Activated B cell treated with CpG ODN at 0.5 μM for 24 hours (primary cell): ENCODE data around the gene CRACDL. TPM values are rescaled to one million over a fixed set of nuclear protein-coding genes. Genes with fewer than 3 reads are reported as not detected.

ENCODE experiments used
- ATAC-seq: fragments of 200-7000 bp; cut with Tn5 transposase; one replicate; pipeline ENCODE4 v1.10.0; 2021; ENCODE audit warnings: low read depth, mild to moderate bottlenecking, moderate library complexity
- CTCF ChIA-PET: fragments of 350-600 bp; sonication (Branson Sonifier 250); formaldehyde crosslinking; loops from one replicate; lab custom pipeline; 2021; ENCODE audit warnings: antibody characterized with exemption; lab: Charles Lee
- POLR2A ChIA-PET: fragments of 350-600 bp; sonication (Branson Sonifier 250); formaldehyde crosslinking; loops from one replicate; lab custom pipeline; 2021; ENCODE audit warnings: antibody characterized with exemption; lab: Charles Lee
- DNase-seq: peaks from one replicate; pipeline ENCODE4 v3.0.0; 2022
- H3K27ac Mint-ChIP-seq: one replicate; pipeline ENCODE4 v1.8.0; 2020; ENCODE audit warnings: mixed read lengths
- H3K27me3 Mint-ChIP-seq: one replicate; pipeline ENCODE4 v1.8.0; 2021; ENCODE audit warnings: mixed read lengths
- H3K36me3 Mint-ChIP-seq: one replicate; pipeline ENCODE4 v1.8.0; 2021; ENCODE audit warnings: low read depth, mixed read lengths
- H3K4me1 Mint-ChIP-seq: one replicate; pipeline ENCODE4 v1.8.0; 2021; ENCODE audit warnings: mixed read lengths
- H3K4me3 Mint-ChIP-seq: one replicate; pipeline ENCODE4 v1.8.0; 2020; ENCODE audit warnings: mild to moderate bottlenecking, mixed read lengths
- H3K9me3 Mint-ChIP-seq: one replicate; pipeline ENCODE4 v1.8.0; 2020; ENCODE audit warnings: mixed read lengths
- intact Hi-C: fragments of 100-400 bp; cut with micrococcal nuclease; formaldehyde crosslinking; loops from one replicate; pipeline ENCODE4 v1.15.1; 2024
- total RNA-seq: library from RNA; stranded (reverse); gene quantifications from 2 replicates; pipeline ENCODE4 v1.2.3, GENCODE V29; 2022
- TF ChIP-seq, protein P1 (sequence below): fragments of 200-600 bp; IDR thresholded peaks from one replicate; pipeline ENCODE4 v1.8.0; 2022; ENCODE audit warnings: antibody characterized with exemption, mild to moderate bottlenecking

The CRACDL gene, protein sequence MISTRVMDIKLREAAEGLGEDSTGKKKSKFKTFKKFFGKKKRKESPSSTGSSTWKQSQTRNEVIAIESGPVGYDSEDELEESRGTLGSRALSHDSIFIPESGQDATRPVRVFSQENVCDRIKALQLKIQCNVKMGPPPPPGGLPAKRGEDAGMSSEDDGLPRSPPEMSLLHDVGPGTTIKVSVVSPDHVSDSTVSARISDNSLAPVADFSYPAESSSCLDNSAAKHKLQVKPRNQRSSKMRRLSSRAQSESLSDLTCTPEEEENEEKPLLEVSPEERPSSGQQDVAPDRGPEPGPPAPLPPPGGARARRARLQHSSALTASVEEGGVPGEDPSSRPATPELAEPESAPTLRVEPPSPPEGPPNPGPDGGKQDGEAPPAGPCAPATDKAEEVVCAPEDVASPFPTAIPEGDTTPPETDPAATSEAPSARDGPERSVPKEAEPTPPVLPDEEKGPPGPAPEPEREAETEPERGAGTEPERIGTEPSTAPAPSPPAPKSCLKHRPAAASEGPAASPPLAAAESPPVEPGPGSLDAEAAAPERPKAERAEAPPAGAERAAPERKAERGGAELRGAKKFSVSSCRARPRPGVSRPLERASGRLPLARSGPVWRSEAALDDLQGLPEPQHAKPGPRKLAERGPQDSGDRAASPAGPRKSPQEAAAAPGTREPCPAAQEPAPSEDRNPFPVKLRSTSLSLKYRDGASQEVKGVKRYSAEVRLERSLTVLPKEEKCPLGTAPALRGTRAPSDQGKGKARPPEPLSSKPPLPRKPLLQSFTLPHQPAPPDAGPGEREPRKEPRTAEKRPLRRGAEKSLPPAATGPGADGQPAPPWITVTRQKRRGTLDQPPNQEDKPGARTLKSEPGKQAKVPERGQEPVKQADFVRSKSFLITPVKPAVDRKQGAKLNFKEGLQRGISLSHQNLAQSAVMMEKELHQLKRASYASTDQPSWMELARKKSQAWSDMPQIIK
- not detected in 2 replicates for total RNA-seq

DNA sequence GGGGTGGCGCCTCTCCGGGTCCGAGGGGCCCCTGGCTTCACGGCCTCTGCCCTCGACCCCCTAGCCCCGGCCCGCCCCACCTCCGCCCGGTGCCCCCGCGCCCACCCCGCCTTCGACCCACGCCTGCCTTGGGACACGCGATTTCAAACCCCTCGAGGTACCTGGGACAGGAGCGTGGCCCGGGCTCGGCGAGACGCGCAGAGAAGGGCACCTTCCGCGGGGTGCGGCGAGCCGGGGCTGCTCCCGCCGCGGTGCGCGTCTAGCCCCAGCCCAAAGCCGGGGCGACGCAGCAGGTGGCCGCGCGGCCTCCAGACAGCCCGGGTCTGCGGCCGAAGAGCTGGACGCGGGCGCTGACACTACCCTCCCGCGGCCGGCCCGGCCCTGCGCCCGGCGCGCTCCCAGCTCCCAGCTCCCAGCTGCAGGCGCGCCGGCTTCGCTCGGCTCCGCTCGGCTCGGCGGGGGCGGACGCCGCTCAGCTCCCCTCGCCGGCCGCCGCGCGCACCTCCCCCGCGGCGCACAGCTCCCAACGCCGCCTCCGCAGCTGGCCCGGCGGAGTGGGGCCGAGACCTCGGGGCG, at the start of gene CRACDL:
CRACDL (minus strand) TSS at position 449 of the 576 bp plus-strand sequence. CDS start 89,425 bp downstream, outside the sequence.
- H3K27me3 Mint-ChIP-seq, result peaks cover 35% of the 10 kb centered on the region
- H3K27ac Mint-ChIP-seq, result no peak within 1 kb of the TSS
- no peaks in the 10 kb centered on the region for H3K36me3 Mint-ChIP-seq
- ChIA-PET POLR2A (no interaction called here), CTCF (no interaction called here)
- intact Hi-C loops, result no loop called here
- H3K9me3 Mint-ChIP-seq, result no peaks in the 10 kb centered on the region
- H3K4me1 Mint-ChIP-seq, result peaks cover 10% of the 10 kb centered on the region
- ATAC-seq, result peak; percentile 31
- DNase-seq, result no peak
- peak within 1 kb of the TSS; percentile 70 for H3K4me3 Mint-ChIP-seq
- TF ChIP-seq, protein P1, sequence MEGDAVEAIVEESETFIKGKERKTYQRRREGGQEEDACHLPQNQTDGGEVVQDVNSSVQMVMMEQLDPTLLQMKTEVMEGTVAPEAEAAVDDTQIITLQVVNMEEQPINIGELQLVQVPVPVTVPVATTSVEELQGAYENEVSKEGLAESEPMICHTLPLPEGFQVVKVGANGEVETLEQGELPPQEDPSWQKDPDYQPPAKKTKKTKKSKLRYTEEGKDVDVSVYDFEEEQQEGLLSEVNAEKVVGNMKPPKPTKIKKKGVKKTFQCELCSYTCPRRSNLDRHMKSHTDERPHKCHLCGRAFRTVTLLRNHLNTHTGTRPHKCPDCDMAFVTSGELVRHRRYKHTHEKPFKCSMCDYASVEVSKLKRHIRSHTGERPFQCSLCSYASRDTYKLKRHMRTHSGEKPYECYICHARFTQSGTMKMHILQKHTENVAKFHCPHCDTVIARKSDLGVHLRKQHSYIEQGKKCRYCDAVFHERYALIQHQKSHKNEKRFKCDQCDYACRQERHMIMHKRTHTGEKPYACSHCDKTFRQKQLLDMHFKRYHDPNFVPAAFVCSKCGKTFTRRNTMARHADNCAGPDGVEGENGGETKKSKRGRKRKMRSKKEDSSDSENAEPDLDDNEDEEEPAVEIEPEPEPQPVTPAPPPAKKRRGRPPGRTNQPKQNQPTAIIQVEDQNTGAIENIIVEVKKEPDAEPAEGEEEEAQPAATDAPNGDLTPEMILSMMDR, result no peak

DNA sequence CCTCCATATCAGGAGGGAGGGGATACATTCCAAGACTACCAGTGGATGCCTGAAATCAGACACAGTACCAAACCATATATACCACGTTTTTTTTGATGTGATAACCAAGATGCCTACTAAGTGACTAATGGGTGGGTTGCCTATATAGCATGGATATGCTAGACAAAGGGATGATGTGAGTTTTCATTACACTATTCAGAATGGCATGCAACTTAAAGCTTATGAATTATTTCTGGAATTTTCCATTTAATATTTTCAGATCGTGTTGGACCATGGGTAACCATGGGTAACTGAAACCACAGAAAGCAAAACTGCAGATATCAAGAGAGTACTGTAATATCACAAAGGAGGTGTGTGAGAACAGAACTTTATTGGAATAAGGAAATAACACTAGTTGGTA, 39.6 kb upstream of the CRACDL start:
- ChIA-PET CTCF (no interaction called here), POLR2A (no interaction called here)
- intact Hi-C loops, result no loop called here
- H3K36me3 Mint-ChIP-seq, result peaks cover 4% of the 10 kb centered on the region
- H3K4me3 Mint-ChIP-seq, result no peak overlapping the region
- H3K4me1 Mint-ChIP-seq, result no peaks in the 10 kb centered on the region
- peaks cover 31% of the 10 kb centered on the region for H3K9me3 Mint-ChIP-seq
- no peak overlapping the region for H3K27ac Mint-ChIP-seq
- ATAC-seq, result no peak
- TF ChIP-seq, protein P1, result no peak
- peaks cover 16% of the 10 kb centered on the region for H3K27me3 Mint-ChIP-seq
- no peak for DNase-seq

DNA sequence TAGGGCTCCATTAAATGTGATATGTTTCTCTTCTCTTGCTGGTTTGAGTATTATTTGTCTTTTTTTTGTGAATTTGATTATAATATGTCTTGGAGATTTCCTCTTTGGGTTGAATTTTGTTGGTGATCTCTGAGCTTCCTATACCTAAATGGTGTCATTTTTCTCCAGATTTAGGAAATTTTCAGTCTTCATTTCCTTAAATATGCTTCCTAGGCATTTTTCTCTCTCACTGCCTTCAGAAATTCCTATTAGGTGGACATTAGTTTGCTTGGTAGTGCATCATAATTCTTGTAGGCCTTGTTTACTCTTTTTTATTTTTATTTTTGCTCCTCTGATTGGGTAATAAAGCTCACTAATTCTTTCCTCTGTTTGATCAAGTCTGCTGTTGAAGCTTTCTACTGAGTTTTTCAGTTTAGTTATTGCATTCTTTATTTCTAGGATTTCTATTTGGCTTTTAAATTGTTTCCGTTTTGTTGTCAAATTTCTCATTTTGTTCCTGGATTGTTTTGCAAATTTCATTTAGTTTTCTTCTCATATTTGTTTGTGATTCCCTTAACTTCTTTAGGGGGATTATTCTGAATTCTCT, 36.6 kb upstream of the CRACDL start:
- Mint-ChIP-seq H3K27ac (no peak overlapping the region), H3K4me3 (no peak overlapping the region), H3K9me3 (peaks cover 52% of the 10 kb centered on the region), H3K4me1 (no peaks in the 10 kb centered on the region), H3K36me3 (peaks cover 6% of the 10 kb centered on the region), H3K27me3 (peaks cover 28% of the 10 kb centered on the region)
- DNase-seq (no peak), ATAC-seq (no peak)
- intact Hi-C loops, result no loop called here
- POLR2A ChIA-PET, result no interaction called here
- TF ChIP-seq, protein P1, result no peak
- CTCF ChIA-PET, result no interaction called here

DNA sequence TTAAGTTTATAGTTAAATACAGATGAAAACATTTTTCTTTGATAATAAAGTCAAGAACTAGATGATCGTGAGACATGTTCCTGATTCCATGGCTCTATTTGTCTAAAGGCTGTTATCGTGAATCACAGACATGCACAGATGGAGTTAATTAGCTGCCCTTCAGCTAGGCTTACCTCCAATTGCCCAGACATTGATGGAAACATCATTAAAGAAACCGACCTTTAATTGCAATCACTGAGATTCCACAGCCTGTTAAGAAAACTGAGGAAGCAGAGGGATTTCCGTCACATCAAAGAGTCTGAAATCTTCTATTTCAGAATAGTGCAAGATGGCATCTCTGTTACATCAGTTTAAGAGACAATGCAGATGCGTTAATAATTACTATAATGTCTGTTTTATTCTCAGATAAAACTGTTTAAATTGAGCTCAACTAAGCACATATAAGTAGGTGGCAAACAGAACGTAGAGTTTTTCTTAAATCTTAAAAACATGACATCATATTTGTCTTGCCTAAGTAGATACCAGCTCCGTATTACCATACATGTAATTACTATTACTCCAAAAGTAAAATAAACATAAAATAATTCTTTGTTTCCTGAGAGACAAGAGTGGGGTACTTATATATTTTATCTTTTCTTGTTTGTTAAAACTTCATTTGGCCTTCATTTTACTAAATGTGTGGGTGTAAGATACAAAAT, 23.9 kb upstream of the CRACDL start:
- intact Hi-C loops, result no loop called here
- DNase-seq (no peak), ATAC-seq (no peak)
- TF ChIP-seq, protein P1, result no peak
- H3K4me3 Mint-ChIP-seq, result no peak overlapping the region
- peaks cover 7% of the 10 kb centered on the region for H3K27me3 Mint-ChIP-seq
- H3K27ac Mint-ChIP-seq, result no peak overlapping the region
- ChIA-PET POLR2A (no interaction called here), CTCF (no interaction called here)
- H3K36me3 Mint-ChIP-seq, result no peaks in the 10 kb centered on the region
- H3K4me1 Mint-ChIP-seq, result no peaks in the 10 kb centered on the region
- peaks cover 17% of the 10 kb centered on the region for H3K9me3 Mint-ChIP-seq
